Stimulated activated CD4-positive, alpha-beta T cell treated with anti-CD3 and anti-CD28 coated beads, Interleukin-12 subunit alpha, Interleukin-12 subunit beta, amount 100 ng/mL, for 4 hours (primary cell): ENCODE data around the gene NTN1.
"Not testable (repeated sequence)": the region's sequence is repeated elsewhere in the genome, so short reads cannot be mapped to it uniquely, and the experiment has no call there.

Experiments
- DNase-seq: peaks from one replicate; pipeline ENCODE4 v3.0.0-alpha.2; 2020

NTN1 gene

DNA sequence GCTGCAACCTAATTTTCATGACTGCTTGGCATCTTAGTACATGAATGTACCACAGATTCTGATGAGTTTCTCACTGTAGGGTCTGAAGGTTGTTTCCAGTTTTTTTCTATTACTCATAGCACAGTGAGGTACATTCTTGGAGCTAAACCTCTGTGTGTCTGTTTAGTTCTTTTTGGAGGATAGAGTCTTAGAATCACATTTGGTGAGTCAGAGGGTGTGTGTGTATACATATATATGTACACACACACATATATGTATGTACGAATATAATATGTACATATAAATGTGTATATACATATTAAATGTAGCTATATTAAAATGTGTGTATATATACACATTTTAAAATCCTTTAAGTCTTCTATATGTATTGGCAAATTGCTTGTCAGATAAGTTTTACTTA, 72.9 kb downstream of the NTN1 start:
- no peak for DNase-seq

DNA sequence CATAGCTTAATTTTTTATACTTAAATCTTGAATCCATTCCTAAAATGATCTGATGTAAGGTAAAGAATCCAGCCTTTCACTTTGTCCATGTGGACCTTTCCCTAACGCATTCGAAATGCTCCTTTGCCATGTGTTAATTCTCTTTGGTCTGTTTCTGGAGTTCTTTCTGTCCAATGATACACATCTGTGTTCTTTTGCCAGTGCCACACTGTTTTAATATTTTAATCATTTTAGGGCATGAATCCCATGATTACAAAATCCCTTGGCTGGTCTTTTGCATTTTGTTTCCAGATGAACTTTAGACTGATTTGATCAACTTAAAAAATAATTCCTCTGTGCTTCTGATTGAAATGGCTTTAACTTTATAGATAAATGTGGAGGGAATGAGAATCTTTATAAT, 74.1 kb downstream of the NTN1 start:
- DNase-seq: no peak

DNA sequence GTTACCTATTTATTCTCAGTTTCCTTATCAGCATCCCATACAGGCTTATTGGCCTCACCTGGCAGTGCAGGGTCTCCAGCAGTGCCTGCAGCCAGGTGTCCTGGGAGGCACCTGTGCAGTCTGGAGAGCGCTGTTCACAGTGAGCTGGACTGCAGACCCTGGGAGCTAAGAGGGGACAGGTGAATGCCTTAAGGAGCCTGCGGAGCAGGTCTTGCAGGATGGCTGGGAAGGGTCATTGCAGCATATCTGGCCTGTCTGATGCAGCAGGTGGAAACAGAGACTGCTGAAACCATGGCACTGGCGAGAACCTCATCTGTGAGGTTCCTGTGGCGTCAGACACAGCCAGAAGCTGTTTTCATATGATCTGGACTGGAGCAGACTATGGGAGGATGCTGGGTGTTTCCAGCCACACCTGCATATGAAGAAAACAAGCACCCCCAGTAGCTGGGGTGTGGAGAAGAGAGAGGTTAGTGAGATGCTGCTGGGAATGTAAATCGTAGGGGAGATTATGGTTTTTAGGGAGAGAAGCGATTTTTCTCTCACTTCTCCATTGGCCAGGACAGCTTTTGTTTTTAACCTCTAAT, 77.0 kb downstream of the NTN1 start:
- no peak for DNase-seq

DNA sequence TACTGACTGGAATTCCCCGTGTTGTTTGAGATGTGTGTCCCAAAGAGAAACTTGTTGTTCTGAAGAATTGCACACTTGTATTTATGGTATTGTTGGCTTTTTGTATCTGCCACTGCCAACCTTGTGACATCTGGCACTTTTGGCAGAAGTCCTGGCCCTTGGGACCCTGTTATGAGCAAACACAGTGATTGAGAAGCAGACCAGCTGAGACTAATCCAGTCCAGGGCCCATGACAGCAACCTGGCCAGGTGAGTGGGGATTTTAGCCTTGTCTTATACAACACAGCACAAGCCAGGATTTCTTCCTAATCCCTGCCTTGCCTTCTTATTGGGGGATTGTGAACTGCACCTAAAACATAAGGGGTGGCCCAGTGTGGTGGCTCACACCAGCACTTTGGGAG, 80.0 kb downstream of the NTN1 start:
- no peak for DNase-seq

DNA sequence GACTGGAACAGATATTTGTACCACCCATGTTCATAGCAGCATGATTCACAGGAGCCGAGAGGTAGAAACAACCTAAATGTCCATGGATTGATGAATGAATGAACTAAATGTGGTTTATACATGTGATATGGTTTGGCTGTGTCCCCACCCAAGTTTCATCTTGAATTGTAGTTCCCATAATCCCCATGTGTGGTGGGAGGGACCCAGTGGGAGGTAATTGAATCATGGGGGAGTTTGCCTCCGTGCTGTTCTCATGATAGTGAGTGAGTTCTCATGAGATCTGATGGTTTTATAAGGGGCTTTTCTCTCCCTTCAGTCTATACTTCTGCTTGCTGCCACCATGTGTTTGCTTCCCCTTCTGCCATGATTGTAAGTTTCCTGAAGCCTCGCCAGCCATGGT, 81.9 kb downstream of the NTN1 start:
- not testable (repeated sequence) for DNase-seq

DNA sequence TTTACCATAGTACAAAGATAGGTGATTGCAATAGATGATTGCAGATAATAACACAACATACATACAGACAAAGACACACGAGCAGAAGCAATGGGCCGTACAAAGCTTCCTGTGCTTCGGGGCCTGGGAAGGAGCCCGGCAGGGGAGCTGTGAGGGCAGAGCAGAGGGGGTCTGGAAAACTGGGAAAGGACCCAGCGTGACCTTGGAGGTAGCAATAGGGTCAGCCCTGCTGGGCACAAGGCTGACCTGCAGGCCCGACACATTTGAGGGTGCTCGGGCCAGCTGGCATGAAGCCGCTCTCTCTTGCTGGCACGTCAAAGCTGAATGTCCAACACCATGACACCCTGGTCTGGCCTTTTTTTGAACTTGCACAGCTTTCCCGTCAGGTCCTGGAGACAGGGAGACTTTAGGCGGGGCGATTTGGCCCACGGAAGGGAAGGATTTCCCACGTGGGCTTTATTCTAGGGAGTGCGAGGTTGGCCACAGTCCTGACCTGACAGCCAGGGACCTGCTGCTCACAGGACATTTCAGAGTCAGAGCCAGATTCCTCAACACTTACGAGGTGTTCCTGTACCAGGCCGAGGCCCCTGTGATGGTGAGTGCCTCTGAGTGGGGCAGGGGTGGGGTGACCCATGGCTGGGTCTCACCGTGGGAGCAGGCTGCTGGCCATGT, 83.2 kb downstream of the NTN1 start:
- no peak for DNase-seq

DNA sequence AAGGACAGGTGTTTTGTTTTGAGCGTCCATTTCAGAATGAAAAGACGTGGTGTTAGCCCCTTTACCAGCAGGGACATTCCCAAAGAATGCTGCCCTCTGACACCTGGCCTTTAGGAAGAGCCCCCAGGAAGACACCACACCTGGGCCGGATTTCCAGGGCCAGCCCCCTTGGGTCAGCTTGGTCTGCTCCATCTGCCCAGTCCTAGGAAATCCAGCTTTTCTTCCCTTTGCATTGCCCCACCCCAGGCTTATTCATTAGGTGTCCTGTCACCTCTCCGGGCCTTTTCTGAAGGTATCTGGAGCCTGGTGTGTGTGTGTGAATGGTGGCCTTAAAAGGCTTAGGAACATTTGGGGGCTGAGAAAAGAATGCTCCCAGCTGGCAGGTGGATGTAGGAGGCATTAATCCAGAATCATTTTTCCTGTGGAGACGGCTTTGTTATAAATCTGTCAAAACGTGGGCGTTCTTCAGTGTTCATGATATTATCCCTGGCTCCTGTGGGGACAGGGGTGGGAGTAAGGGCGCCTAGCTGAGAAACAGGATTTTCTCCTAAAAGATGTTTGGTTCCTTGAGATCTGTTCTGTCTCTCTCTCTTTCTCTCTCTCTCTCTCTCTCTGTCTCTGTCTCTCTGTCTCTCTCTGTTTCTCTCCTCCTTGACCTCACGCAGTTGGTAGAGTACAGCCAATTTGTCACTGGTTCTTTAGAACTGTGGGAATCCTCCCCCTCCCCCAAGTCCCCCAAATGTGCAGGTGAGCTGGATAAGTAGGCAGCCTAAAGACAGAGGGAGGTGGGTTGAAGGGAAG, 84.0 kb downstream of the NTN1 start:
- DNase-seq: no peak

DNA sequence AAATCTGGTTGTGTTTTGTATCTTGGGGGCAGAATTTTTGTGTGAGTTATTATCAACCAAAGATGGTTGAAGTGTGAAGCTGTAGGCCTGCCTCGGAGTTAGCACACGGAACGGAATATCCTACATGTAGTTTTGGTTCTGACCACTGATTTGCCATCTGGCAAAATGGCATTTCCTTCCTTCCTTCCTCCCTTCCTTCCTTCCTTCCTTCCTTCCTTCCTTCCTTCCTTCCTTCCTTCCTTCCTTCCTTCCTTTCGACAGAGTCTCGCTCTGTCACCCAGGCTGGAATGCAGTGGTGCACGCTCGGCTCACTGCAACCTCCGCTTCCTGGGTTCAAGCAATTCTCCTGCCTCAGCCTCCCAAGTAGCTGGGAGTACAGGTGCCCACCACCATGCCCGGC, 85.0 kb downstream of the NTN1 start:
- not testable (repeated sequence) for DNase-seq

DNA sequence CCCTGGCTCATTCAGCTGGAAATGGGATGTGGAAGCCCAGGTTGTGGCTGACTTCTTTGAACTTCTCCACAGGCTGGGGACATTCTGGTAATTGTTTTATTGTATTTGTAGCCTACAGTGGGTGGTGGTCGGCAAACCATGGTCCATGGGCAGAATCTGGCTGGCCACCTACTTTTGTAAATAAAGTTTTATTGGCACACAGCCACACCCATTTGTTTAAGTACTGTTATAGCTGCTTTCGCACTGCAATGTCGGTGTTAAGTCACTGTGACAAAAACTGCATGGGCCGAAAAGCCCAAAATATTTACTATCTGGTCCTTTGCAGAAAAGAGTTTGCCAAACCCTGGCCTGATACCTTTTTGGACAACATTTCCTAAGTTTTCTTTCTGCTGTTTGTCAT, 86.2 kb downstream of the NTN1 start:
- DNase-seq: no peak

DNA sequence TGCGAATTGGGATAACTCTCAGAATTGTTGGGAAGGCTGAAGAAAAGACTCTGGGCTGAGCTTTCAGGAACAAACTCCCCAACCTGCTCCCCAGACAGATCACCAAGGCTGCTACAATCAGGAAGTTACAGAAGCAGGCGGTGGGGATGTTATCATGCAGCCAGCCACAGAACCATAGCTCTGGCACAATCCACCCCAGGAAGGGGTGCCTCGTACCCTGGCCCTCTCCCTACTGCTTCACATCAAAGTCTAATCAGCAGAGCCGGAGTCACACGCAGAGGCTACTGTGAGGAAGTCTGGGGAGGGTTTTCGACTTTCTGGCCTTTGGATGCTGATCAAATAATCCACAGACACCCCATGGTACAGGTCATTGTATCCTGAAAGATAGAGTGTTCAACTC, 86.8 kb downstream of the NTN1 start:
- no peak for DNase-seq

DNA sequence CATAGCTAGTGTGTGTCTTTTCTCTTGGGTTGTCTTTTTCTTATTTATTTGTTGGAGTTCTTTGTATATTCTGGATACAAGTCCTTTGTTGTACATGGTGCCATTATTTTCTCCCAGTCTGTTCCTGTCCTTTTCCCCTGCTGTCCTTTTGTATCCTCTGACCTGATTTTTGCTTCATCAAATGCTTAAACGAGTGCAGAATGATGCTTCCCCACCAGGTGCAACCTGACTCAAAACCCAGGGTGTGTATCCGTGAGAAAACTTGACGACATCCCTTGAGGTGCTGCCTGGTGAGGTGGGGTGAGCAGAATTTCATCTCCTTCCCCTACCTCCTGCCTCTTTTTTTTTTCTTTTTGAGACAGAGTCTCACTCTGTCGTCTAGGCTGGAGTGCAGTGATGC, 88.6 kb downstream of the NTN1 start:
- DNase-seq: no peak

DNA sequence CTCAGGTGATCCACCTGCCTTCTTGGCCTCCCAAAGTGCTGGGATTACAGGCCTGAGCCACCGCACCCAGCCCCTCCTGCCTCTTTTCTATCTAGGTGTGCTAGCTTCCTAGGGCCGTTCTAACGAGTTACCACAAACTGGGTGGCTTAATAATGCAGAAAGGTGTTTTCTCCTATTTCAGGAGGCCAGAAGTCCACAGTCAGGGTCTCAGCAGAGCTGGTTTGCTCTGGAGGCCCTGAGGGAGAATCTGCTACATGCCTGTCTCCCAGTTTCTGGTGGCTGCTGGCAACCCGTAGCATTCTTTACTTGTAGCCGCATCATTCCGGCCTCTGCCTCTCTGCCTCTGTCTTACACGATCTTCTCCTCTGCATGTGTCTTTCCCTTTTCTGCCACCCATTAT, 89.2 kb downstream of the NTN1 start:
- no peak for DNase-seq

DNA sequence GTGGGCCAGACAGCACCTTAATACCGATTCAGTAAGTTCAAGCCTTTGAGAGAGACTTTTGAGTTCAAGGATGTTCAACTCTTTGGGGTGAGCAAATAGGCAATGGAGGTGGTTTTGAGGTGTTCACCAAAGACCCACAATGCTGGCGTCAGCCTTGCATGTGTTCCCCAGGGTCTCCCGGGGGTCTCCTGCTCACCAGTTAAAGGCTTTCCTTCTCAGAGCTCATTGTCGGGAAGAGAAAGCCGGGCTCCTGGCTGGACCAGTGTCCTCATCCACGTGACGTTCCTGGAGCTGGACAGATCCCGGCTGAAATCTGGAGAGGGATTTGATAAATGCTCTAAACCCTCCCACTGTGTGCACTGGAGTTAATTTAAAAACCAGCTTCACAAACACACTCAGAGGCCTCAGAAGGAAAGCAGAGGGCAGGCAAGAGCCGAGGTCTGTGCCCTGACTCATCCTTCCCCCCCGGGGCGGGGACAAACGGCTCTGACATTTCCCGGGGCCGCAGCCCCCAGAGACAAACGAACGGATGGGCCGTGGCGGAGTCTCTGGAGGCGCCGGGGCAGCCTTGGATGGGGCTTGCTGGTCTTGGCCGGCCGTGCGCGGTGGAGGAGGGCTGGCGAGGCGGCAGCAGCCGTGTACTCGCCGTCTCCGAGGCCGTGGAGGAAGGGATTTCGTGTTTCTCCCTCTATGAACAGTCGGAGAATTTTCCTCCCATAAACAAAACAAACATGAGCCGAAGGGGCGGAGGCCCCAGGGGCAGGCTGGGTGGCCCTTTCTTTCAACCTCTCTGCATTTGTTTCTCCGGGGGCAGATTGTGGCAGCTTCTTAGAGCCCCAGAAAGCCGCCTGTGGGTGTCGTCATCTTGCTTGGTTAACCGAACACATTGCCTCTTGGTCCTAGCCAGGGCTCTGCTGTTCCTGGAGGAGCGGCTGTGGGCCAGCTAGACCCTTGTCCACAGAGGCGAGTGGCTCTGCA, 94.2 kb downstream of the NTN1 start:
- peak; percentile 52 for DNase-seq

DNA sequence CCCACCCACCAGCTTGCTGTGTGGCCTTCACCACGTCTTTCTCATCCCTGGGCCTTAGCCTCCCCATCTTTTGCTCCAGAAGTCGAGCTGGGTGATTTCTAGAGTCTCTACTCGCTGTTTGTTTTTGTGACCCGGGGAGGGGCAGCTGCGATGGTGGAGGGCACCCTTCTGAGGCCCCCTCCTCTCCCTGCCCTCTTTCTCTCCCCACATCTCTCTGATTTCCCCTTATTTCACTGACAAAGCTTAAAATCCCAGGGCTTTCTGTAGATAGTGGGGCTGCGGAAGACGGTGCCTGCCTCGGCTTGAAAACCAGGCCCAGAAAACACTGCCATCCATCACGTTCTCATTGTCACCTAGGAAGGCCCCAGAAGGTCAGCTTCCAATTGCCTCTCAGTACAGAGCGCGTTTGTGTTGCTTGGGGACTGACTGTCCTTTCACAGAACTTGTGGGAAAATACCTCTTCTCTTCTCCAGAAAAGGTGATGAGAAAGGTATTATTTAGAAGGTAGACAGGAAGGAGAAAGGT, 95.1 kb downstream of the NTN1 start:
- no peak for DNase-seq

DNA sequence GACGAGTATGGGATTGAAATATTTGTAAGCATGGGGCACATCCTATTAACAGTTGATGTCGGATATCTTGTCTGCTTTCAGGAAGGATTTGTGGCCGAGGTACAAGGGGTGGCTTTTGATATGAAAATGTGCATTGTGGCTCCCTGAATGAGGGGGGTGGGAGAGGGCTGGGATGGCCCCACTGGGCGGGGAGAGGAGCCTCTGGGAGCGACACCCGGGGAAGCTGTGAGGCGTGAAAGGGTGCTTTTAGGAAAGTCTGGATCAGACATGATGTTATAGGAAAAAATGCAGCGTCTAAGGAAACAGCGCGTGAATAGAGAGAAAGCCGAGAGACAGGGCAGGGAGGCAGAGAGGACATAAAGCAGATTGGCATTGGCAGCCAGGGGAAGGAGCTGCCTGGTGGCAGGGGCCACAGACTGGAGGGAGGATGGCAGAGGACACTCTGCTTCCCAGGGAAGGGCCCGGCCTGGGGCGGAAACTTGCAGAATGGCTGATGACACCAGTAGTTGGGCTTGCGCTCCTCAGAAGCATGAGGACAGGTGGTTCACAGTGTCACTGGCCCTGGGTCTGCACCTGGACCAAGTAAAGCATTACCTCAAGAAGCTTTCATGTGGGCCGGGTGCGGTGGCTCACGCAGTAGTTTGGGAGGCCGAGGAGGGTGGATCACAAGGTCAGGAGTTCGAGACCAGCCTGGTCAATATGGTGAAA, 95.7 kb downstream of the NTN1 start:
- DNase-seq: no peak

DNA sequence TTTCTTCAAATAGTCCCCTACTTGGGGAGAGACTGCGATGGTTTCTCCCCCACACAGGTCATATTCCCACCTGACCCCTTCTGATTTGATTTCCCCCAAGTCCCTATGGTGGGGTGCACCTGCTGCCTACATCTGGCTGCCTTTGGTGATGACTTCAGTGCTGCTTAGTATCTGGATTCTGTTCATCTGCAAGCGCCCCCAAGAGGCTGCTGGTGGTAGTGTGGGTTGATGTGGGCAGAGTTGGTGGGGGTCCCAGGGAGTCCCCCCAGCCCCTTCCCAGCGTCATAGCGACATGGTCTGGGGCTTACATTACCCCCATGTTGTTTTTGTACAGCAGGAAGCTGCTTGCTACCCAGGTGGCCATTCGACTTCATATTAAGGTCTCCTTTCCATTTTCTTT, 99.2 kb downstream of the NTN1 start:
- no peak for DNase-seq

DNA sequence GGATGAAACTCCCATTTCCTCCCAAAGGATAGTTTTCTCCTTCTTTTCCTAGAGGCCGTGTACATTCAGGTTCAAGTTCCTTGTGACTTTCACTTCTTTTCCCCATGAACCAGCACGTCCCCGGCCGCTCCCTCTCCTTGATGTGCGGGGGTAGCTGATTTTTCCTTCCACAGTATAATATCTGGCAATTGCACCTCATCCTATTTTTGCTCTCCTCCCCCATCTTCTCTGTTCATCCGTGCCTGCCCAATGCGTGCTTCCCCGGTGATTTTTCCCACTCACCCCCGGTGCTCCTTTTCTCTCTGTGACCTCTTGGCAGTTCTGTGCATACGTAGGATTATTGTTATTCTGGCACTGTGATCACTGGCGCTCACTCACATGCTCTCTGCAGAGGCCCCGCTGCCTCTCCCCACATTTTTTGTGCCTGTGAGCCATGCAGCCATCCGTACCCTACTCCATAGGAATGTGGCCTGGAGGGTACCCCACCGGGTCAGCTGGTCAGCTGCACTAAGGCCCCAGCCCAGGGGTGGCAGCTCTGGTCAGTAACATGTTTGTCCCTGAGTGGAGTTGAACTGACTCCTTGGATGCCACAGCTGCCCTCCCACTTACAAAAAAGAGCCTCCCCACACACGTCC, 100.0 kb downstream of the NTN1 start:
- DNase-seq: no peak

DNA sequence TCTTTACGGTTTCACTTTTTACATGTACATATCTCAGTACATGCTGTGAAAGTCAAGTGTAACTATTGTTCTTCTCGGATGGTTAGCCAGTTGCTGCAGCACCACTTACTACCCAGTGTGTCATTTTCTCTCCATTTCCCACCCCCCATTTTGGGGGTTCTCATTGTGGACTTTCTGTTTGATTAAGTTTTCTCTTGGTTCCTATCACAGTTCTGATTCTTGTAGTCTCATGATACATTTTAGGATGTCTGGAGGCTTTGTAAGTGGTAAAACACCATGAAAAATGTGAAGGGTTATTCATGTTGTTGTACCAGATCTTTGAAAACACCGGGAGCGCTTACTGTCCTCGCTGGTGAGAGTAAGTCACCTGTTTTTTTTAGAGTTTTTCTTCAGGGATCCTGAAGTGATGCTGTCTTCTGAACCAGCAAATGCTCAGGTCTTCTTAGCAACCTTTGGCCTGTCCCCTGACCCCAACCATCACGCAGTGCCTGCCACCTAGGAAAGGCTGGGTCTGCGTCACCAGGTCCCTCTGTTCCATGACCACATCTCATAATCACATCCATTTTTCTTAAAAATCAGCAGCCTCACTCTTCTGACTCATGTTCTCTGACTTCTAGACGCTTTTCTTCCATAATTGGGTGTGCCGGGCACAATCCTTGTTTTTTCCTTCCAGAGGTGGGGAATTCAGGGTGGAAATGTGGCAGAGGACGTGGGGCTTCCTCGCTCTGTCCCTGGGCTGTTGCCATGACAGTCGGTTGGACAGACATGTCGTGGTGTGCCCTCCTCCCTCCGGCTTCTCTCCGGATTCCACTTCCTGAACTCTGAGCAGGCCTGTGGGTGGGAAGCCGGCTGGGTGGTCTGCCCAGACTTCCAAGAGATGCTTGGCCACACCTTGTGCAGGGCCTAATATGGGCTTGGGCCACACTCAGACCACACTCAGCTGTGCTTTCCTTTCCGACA, 102.6 kb downstream of the NTN1 start:
- no peak for DNase-seq

DNA sequence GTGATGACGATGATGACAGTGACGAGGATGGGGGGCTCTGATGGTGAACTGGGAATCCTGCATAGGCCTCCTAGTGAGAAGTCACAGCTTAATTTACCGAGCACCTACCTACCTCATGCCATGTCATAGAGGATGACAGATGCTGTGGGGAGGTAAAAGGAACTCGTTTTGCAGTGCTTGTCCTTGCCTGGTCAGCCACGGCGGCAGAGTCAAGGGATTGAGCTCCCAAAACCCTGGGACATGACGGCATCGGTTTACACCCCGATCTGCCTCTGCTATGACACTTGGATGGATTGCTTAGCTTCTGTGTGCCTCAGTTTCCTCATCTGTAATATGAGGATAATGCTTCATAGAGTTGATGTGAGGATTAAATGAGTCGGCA, 103.2 kb downstream of the NTN1 start:
- no peak for DNase-seq

DNA sequence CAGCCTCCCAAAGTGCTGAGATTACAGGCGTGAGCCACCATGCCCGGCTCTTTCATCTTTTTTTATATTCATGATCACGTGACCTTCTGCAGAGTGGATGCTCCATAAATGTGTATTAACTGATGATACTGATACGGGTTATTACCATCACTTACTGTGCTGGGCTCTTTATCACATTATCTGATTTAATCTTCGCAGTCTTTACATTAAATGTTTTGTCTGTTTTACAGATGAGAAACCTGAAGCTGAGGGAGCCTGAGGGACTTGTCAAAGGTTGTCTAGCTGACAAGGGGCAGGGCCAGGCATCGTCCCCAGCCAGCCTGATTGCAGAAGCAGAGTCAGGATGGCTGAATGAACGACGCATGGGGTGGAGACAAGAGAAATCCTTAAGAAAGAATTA, 104.4 kb downstream of the NTN1 start:
- no peak for DNase-seq

DNA sequence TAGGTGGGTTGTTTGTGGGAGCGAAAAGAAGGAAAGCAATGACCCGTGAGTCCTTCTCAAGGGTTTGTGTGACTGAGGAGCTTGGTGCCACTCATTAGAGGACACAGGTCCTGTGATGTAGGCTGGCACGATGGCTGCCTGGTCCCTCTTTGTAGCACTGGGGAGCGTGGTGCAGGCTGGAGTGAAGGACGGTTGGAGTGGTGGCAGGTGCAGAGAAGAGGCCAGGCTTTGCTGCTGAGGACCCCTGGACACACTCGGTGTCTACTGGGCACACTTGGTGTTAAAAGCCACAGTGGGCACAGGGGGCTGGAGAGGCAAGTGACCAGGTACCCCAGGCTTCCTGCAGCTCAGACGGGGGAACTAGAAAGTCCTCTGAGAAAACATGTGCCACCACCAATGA, 106.0 kb downstream of the NTN1 start:
- DNase-seq: no peak
